HCT116 (cell line): Measurements from ENCODE around the gene LMLN. TPM values are rescaled to one million over a fixed set of nuclear protein-coding genes. Genes with fewer than 3 reads are reported as not detected.

Source experiments
- ATAC-seq: fragments of 200-7000 bp; cut with Tn5 transposase; 2 replicates; pipeline ENCODE4 v1.9.1; 2020; ENCODE audit warnings: mild to moderate bottlenecking, moderate library complexity
- BruUV-seq: library from RNA; stranded (reverse); fragments of 400-500 nt; replicated peaks from 2 replicates; lab custom pipeline; 2021; lab: Mats Ljungman, UMichigan
- CTCF ChIA-PET: fragments of 300-600 bp; sonication (Branson Sonifier 250); formaldehyde crosslinking; loops from one replicate; lab custom pipeline; 2021; ENCODE audit warnings: antibody characterized with exemption; lab: Charles Lee
- POLR2A ChIA-PET: fragments of 300-600, 350-600 bp; sonication (Branson Sonifier 250); formaldehyde crosslinking; loops from one replicate; lab custom pipeline; 2021; ENCODE audit warnings: antibody characterized with exemption; lab: Charles Lee
- RAD21 ChIA-PET, 2 experiments: fragments of 300-600 bp; sonication (Branson Sonifier 250); formaldehyde crosslinking; loops; one replicate each; lab custom pipeline; 2023; ENCODE audit warnings: low total read pairs in 2 of 2; ENCODE audit not compliant: uncharacterized antibody in 2 of 2, unreplicated experiment in 2 of 2, low non-redundant PET in 1 of 2; lab: Charles Lee
- DNase-seq: peaks from one replicate; pipeline ENCODE4 v3.0.0-alpha.2; 2010; ENCODE audit warnings: low read depth, low spot score
- H2AFZ ChIP-seq: fragments of 200-600 bp; shearing (Covaris generic), sonication (generic); 2 replicates; pipeline ENCODE4 v1.6.1; 2017; ENCODE audit warnings: low read depth, mixed run types, mixed read lengths, antibody characterized with exemption, low read length; ENCODE audit not compliant: poor library complexity, severe bottlenecking
- H3K27ac ChIP-seq: 2 replicates; pipeline ENCODE4 v1.5.1; 2012; ENCODE audit warnings: low read depth, low read length
- H3K27me3 ChIP-seq: fragments of 200-600 bp; sonication (generic); 2 replicates; pipeline ENCODE4 v1.6.1; 2016; ENCODE audit warnings: mixed run types, low read length, mixed read lengths; ENCODE audit not compliant: insufficient read depth
- H3K36me3 ChIP-seq, 2 experiments: fragments of 200-500 bp in 1 of 2; fragments of 200-600 bp in 1 of 2; sonication (Bioruptor generic) in 1 of 2; sonication (generic) in 1 of 2; 2 replicates each; pipeline versions ENCODE4 v1.5.1 to v1.6.1; 2014 to 2016; ENCODE audit warnings: low read length in 2 of 2, inconsistent platforms in 1 of 2, mixed read lengths in 1 of 2, mixed run types in 1 of 2; ENCODE audit not compliant: insufficient read depth in 2 of 2, control insufficient read depth in 1 of 2
- H3K4me1 ChIP-seq, 2 experiments: fragments of 200-600 bp in 1 of 2; sonication (generic) in 1 of 2; 2 replicates each; pipeline versions ENCODE4 v1.5.1 to v1.6.1; 2012 to 2017; ENCODE audit warnings: low read length in 2 of 2, inconsistent platforms in 1 of 2, mild to moderate bottlenecking in 1 of 2, mixed read lengths in 1 of 2, mixed run types in 1 of 2, moderate library complexity in 1 of 2; ENCODE audit not compliant: insufficient read depth in 2 of 2, control insufficient read depth in 1 of 2
- H3K4me2 ChIP-seq: fragments of 200-600 bp; sonication (generic); 2 replicates; pipeline ENCODE4 v1.6.1; 2017; ENCODE audit warnings: mixed run types, low read length, mixed read lengths
- H3K4me3 ChIP-seq, 2 experiments: fragments of 200-600 bp in 1 of 2; sonication (generic) in 1 of 2; replicated peaks in 1 of 2; 2 replicates each; pipeline ENCODE4 v1.5.1; 2011 to 2016; ENCODE audit warnings: low read length in 2 of 2, control low read depth in 1 of 2, low read depth in 1 of 2, mild to moderate bottlenecking in 1 of 2, mixed read lengths in 1 of 2, mixed run types in 1 of 2
- H3K79me2 ChIP-seq: fragments of 200-600 bp; sonication (generic); 2 replicates; pipeline ENCODE4 v1.6.1; 2017; ENCODE audit warnings: mild to moderate bottlenecking, mixed run types, low read length, moderate library complexity, mixed read lengths; ENCODE audit not compliant: insufficient read depth
- H3K9ac ChIP-seq: fragments of 200-600 bp; sonication (generic); 2 replicates; pipeline ENCODE4 v1.6.1; 2016; ENCODE audit warnings: low read length, mixed read lengths
- H3K9me2 ChIP-seq: fragments of 200-600 bp; sonication (generic), shearing (Covaris generic); 2 replicates; pipeline ENCODE4 v1.6.1; 2017; ENCODE audit warnings: mixed run types, mild to moderate bottlenecking, moderate library complexity; ENCODE audit not compliant: insufficient read depth
- H3K9me3 ChIP-seq, 2 experiments: fragments of 200-500 bp in 1 of 2; fragments of 200-600 bp in 1 of 2; sonication (Bioruptor generic) in 1 of 2; sonication (generic) in 1 of 2; 2 replicates each; pipeline ENCODE4 v1.6.1; 2014 to 2017; ENCODE audit warnings: low read length in 2 of 2, mixed read lengths in 2 of 2, inconsistent platforms in 1 of 2, low read depth in 1 of 2, mild to moderate bottlenecking in 1 of 2, mixed run types in 1 of 2, moderate library complexity in 1 of 2; ENCODE audit not compliant: control insufficient read depth in 1 of 2, insufficient read depth in 1 of 2
- H4K20me1 ChIP-seq: fragments of 200-600 bp; sonication (generic), shearing (Covaris generic); 2 replicates; pipeline ENCODE4 v1.6.1; 2017; ENCODE audit warnings: mixed run types, mild to moderate bottlenecking, moderate library complexity; ENCODE audit not compliant: insufficient read depth
- CBX3 ChIP-seq: IDR thresholded peaks from 2 replicates; pipeline ENCODE4 v1.6.1; 2012; ENCODE audit warnings: low read depth
- CEBPB ChIP-seq: IDR thresholded peaks from 2 replicates; pipeline ENCODE4 v1.6.1; 2012; ENCODE audit warnings: low read depth
- ELF1 ChIP-seq: IDR thresholded peaks from 2 replicates; pipeline ENCODE4 v1.6.1; 2012; ENCODE audit warnings: low read depth, borderline replicate concordance
- EZH2phosphoT487 ChIP-seq: fragments of 200-600 bp; IDR thresholded peaks from 2 replicates; pipeline ENCODE4 v1.6.1; 2018; ENCODE audit warnings: antibody characterized with exemption, borderline replicate concordance
- FOSL1 ChIP-seq: IDR thresholded peaks from 2 replicates; pipeline ENCODE4 v1.6.1; 2012; ENCODE audit warnings: low read depth
- JUND ChIP-seq: IDR thresholded peaks from 2 replicates; pipeline ENCODE4 v1.6.1; 2012
- POLR2AphosphoS5 ChIP-seq: IDR thresholded peaks from 2 replicates; pipeline ENCODE4 v1.6.1; 2011; ENCODE audit warnings: mild to moderate bottlenecking, low read depth, low read length, moderate library complexity
- REST ChIP-seq: IDR thresholded peaks from 2 replicates; pipeline ENCODE4 v1.6.1; 2012; ENCODE audit warnings: low read depth
- SP1 ChIP-seq: IDR thresholded peaks from 2 replicates; pipeline ENCODE4 v1.6.1; 2012; ENCODE audit warnings: low read depth
- SRF ChIP-seq: IDR thresholded peaks from 2 replicates; pipeline ENCODE4 v1.6.1; 2012; ENCODE audit warnings: low read depth
- YY1 ChIP-seq: IDR thresholded peaks from 2 replicates; pipeline ENCODE4 v1.6.1; 2011; ENCODE audit warnings: low read length, low read depth, moderate library complexity, mild to moderate bottlenecking; ENCODE audit not compliant: insufficient replicate concordance; ENCODE audit errors: extremely low read depth
- ZBTB33 ChIP-seq: IDR thresholded peaks from 2 replicates; pipeline ENCODE4 v1.6.1; 2011; ENCODE audit warnings: mild to moderate bottlenecking, low read length, moderate library complexity; ENCODE audit not compliant: insufficient replicate concordance; ENCODE audit errors: extremely low read depth
- ZFX ChIP-seq: fragments of 450-650 bp; IDR thresholded peaks from 2 replicates; pipeline ENCODE4 v1.6.1; 2017
- ZNF274 ChIP-seq: fragments of 200-500 bp; sonication (Bioruptor generic); IDR thresholded peaks from 2 replicates; pipeline ENCODE4 v1.6.1; 2014; ENCODE audit warnings: mild to moderate bottlenecking, low read depth, low read length, inconsistent platforms
- intact Hi-C: fragments of 100-400 bp; cut with micrococcal nuclease; formaldehyde crosslinking; loops from 2 replicates; pipeline ENCODE4 v1.10.0; 2022
- total RNA-seq: library from RNA; stranded (reverse); gene quantifications from one replicate; pipeline ENCODE4 v1.2.1, GENCODE V29; 2021; ENCODE audit not compliant: unreplicated experiment

The LMLN gene
- total RNA-seq, 1 experiment from 2014 or later: 7.2 TPM

GRCh38 chr3:197953325-197953724 lies 6.7 kb upstream of the LMLN start:
- H3K27ac ChIP-seq: no peak overlapping the region
- peaks cover 11 to 32% of the 10 kb centered on the region in 2 experiments; a peak in 3 of 4 replicates for H3K4me1 ChIP-seq
- DNase-seq: no peak
- peaks cover 32% of the 10 kb centered on the region; the same call in 1 of the 2 replicates for H4K20me1 ChIP-seq
- ChIA-PET RAD21 (no interaction called here), POLR2A (interaction anchor here (1.6 kb wide), 1 partner anchor 9 kb away, joined by 4 read pairs; no protein-coding TSS in a partner anchor), CTCF (no interaction called here)
- TF ChIP-seq POLR2AphosphoS5 (no peak), ZBTB33 (no peak)
- H3K4me2 ChIP-seq: no peak overlapping the region
- H3K9me3 ChIP-seq: no peaks in the 10 kb centered on the region
- H3K36me3 ChIP-seq: peaks cover 46 to 60% of the 10 kb centered on the region in 2 experiments; a peak in 3 of 4 replicates
- BruUV-seq: no TSS peak
- H3K79me2 ChIP-seq: peaks cover 58% of the 10 kb centered on the region
- H2AFZ ChIP-seq: no peak overlapping the region
- no peaks in the 10 kb centered on the region for H3K9me2 ChIP-seq
- H3K4me3 ChIP-seq: no peak overlapping the region
- no peak for ATAC-seq
- no peaks in the 10 kb centered on the region for H3K27me3 ChIP-seq
- intact Hi-C loops: no loop called here
- no peak overlapping the region for H3K9ac ChIP-seq

- ChIA-PET POLR2A (interaction anchor here (1.6 kb wide), 1 partner anchor 9 kb away, joined by 4 read pairs; no protein-coding TSS in a partner anchor), CTCF (no interaction called here), RAD21 (no interaction called here)
- Histone ChIP-seq H3K9me2 (no peaks in the 10 kb centered on the region), H3K4me2 (no peak overlapping the region), H3K4me3 (no peak overlapping the region), H3K27ac (no peak overlapping the region), H3K79me2 (peaks cover 58% of the 10 kb centered on the region), H3K4me1 (peaks cover 8 to 29% of the 10 kb centered on the region in 2 experiments; a peak in 3 of 4 replicates), H3K27me3 (no peaks in the 10 kb centered on the region), H2AFZ (no peak overlapping the region), H4K20me1 (peaks cover 32% of the 10 kb centered on the region; the same call in 1 of the 2 replicates), H3K9me3 (no peaks in the 10 kb centered on the region), H3K9ac (no peak overlapping the region), H3K36me3 (peaks cover 46 to 60% of the 10 kb centered on the region in 2 experiments; a peak in 3 of 4 replicates)
- ATAC-seq (no peak), DNase-seq (no peak)
- intact Hi-C loops: no loop called here
- TSS peak; percentile 0 for BruUV-seq
- TF ChIP-seq CBX3: no peak
- no peak for TF ChIP-seq ZNF274
- no peak for TF ChIP-seq EZH2phosphoT487
- no peak for TF ChIP-seq YY1
- no peak for TF ChIP-seq CEBPB
- TF ChIP-seq JUND: no peak
- no peak for TF ChIP-seq REST
- no peak for TF ChIP-seq FOSL1
- TF ChIP-seq ZFX: no peak
- TF ChIP-seq SRF: no peak
- TF ChIP-seq SP1: no peak
- no peak for TF ChIP-seq ELF1
Measured at GRCh38 chr3:197953881-197954280, 6.1 kb upstream of the LMLN start.
